Tongue (tissue), 2 donors: ENCODE data around the gene NAP1L4. TPM values are rescaled to one million over a fixed set of nuclear protein-coding genes. Genes with fewer than 3 reads are reported as not detected.

Experiments
- DNase-seq: peaks from one replicate; pipeline ENCODE4 v3.0.0-alpha.2; 2015
- total RNA-seq: library from RNA; depleted of rRNA; stranded (reverse); fragments of >200 nt; gene quantifications from one replicate; pipeline ENCODE4 v1.2.3, GENCODE V29; 2014

The NAP1L4 gene
- total RNA-seq, 1 donor from 2014 or later, result 193 TPM

DNA sequence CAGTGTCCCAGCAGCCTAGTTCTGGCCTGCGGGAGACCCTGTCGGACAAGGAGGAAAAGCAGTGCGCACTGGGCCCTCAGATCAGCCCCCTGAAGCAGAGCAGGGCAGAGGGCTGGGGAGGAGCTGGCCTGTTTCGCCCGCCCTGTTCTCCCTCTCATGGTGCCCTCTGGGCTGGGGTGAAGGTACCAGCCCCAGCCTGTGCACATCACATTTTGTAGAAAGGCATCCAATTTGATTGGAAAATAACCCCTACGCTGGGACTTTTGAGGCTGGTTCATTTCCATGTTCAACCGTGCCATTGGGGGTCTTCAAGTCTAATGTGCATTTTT is 832 bp upstream of the NAP1L4 start:
- DNase-seq, result no peak

DNA sequence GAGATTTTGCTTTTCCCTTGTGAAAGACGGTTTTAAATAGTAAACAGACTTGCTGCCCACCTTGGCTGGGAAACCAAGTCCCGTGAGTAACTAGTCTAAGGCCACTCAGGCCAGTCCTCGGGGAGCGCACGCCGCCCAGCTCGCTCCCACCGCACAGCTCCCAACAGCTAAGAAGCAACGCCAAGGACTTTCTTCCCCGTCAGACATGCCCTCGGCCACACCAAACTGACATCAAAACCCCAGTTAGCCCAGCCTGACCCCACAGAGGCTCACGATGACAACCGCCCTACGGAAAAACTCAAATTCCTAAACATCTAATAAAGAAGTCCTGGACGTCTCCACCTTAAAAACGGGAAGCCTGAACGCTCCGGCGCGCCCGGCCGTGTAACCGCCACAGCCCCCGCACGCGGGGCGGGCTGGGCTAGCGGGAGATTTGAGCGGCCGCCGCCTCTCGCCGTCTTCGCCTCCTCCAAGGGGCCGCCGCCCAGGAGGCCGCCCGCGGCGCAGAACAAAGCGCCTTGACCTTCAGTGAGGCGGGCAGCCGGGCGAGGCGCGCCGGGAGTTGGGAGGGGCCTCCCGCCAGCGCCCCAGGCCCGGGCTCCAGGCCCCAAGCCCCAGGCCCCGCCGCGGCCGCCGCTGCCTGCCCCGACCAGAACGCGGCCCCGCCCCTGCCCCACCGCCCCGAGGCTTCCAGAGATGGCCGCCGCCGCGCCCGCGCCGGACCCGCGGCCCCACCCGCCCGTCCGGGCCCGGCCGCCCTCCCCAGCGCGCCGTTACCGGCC is 486 bp downstream of the NAP1L4 start:
- DNase-seq, result no peak

DNA sequence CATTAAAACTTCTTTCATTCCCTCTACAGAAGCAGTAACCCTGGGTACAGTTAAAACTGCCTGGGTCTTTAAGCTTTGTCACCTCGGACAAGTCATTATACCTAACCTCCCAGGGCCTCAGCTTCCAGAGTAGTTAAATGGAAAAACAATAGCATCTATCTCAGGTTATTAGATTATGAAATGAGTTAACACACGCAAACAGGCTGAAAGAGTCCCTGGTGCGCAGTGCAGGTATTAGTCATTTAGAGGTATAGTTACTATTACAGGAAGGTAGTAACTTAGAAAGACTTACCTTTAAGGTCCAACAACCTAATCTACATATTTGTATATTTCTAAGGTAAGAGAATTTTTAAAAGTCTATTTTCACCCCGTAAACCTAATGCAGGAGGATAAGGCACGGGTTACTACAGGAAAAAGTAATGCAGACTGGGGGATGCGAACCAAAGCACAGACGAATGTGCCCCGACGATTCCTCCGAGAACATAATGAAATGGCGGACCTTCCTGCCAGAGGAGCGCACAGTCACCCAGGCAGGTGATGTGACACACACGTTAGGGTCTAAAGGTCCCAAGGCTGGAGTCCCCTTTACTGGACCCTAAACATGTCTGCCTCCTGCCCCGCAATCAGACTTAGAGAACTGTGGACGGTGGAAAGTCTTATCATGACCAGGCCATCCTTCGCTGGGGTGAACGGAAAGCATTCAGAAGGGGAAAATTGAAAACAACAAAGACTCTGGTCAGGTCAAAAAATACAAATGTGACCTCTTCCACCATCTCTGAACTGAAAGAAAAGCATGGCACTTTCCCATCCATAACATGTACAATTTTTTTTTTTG is 1.3 kb downstream of the NAP1L4 start:
- DNase-seq, result no peak

DNA sequence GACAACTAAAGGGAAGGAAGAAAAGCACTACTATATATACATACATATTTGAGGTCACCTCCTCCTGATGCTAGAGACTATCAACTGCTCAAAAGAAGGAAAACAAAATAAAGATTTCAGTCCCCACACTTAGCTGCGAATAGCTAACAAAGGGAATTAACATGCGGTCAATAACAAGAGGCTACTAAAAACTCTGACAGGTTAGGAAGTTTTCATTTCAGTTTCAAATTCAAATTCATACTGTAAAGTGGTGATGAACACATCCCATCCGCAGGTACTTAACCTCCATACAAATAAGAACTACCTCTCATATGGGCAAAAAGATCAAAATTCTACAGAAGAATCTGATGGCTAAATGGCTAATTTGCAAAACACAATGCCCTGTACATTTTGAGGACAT is 2.6 kb downstream of the NAP1L4 start:
- no peak for DNase-seq

DNA sequence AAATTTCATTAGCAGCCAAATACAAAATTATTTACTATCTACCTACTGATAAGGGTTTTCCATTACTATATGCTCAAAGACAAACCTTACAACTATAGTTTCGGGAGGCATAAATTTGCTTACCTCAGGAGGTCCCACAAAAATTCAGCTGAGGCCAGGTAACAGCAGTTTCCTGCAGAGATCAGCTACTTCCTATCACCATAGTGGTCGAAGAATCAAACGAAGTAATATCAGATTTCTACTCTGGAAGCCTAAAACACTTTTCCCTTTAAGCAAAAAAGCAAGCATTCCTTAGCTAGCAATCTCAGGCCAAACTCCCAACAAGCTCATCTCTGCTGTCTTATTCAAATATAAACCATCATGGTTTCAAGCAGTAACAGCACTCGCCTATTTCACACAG is 3.1 kb downstream of the NAP1L4 start:
- no peak for DNase-seq

DNA sequence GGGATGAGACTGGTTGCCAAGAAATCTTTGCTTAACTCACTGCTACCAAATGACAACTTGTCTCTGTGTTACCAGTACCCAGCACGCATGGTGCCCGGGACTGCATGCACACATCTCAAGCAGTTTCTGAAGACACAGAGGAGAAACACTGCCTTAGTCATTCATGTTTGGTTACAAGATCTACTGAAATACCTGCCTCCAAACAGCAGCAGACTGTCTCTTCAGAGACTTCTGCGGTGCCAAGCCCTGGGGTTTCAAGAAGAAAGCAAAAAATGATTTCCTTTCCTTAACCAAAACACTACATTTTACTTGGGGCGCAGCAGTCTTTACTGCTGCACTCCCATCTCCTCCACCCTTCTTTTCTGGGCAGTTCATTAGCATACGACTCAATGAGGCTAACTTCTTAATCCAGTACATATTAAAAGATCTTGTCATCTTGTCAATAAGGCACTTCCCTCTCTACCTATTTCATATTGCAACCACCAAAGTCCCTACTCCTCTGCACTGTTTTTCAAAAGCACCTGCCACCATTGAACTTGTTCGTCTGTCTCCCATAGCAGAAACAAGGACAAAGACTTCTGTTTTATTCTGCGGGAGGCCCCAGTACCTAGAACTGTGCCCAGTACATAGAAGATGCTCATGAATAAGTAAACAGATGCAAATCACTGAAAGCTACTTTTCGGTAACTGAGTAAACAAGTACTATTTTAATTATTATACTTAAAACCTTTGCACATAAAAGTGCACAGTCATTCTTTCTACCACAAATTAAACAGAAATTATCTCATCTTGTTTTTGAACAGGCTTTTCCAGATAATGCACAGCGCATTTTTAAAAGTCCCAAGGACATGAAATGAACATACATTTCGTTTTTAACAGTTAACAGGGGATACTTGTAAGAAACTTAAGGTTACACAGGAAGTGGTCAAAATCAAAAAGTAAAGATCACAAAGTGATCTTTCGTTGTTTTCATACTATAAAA is 4.0 kb downstream of the NAP1L4 start:
- DNase-seq, result no peak

DNA sequence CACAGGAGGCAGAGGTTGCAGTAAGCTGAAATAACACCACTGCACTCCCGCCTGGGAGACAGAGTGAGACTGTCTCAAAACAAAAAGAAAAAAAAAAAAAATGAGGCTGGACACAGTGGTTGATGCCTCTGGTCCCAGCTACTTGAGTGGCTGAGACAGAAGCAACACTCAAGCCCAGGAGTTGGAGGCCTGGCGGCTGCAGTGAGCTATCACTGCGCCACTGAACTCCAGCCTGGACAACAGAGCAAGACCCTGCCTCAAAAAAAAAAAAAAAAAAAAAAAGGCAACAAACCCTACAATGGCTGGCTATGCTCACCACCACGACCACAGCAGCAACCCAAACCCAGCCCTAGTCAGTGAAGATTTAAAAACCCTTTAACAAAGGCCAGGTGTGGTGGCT is 8.2 kb downstream of the NAP1L4 start:
- DNase-seq, result no peak

DNA sequence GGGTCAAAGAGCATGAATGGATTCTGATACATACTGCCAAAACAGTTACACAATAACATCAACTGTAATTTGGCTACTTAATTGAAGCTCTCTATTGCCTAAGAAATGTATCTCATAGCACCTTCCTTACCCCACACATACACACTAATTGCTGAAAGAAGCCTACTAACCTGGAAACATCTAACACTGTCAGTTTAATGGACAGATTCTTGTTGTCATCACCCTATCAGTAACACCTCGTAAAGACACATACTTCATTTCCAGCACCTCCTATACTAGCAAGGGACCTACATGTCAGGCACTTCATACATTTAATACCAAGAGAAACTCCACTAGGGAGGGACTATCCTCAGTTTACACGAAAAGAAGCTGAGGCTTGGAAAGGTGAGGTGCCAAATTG is 9.9 kb downstream of the NAP1L4 start:
- no peak for DNase-seq

DNA sequence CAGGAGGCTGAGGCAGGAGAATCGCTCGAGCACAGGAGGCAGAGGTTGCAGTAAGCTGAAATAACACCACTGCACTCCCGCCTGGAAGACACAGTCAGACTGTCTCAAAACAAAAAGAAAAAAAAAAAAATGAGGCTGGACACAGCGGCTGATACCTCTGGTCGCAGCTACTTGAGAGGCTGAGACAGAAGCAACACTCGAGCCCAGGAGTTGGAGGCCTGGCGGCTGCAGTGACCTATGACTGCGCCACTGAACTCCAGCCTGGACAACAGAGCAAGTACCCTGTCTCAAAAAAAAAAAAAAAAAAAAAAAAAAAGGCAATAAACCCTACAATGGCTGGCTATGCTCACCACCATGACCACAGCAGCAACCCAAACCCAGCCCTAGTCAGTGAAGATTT is 11.0 kb downstream of the NAP1L4 start:
- no peak for DNase-seq

DNA sequence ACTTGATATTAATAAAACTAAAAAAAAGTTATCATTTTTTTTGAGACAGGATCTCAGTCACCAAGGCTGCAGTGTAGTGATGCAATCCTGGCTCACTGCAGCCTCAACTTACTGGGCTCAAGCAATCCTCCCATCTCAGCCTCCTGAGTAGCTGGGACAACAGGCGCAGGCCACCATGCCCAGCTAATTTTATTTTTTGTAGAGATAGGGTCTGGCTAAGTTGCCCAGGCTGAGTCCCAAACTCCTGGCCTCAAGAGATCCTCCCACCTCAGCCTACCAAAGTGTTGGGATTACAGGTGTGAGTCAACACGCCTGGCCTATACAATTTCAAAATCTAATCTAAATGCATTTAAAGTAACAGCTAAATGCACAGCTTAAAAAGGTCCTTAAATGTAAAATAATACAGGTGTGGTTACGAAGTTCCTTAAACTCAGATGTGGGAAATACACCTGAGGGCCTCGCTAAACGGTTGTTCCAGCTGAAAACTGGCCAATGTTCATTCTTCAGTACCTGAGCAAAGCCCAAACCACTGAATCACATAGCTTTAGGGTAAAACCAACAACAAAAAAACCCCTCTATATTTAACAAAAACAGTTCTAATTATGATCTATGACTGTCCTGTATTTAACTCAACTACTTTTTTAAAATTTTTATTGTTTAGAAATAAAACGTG is 11.8 kb downstream of the NAP1L4 start:
- DNase-seq, result no peak

DNA sequence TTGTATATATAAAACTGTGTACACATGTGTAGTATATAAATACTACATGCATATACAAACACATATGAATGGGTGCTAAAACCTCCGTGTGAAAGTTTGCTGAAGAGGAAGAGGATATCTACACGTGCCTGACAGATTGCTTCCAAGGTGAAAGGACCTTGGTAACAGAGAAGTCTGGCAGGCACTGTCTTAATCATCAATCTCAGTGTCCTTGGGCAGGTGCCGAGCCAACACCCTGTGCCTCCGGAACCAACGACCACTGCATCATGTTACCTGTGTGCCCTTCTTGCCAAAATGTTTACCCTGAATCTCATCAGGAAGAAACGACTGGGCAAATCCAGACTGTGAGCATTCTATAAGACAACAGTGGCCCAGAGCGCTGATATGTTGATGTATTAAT is 15.0 kb downstream of the NAP1L4 start:
- no peak for DNase-seq

DNA sequence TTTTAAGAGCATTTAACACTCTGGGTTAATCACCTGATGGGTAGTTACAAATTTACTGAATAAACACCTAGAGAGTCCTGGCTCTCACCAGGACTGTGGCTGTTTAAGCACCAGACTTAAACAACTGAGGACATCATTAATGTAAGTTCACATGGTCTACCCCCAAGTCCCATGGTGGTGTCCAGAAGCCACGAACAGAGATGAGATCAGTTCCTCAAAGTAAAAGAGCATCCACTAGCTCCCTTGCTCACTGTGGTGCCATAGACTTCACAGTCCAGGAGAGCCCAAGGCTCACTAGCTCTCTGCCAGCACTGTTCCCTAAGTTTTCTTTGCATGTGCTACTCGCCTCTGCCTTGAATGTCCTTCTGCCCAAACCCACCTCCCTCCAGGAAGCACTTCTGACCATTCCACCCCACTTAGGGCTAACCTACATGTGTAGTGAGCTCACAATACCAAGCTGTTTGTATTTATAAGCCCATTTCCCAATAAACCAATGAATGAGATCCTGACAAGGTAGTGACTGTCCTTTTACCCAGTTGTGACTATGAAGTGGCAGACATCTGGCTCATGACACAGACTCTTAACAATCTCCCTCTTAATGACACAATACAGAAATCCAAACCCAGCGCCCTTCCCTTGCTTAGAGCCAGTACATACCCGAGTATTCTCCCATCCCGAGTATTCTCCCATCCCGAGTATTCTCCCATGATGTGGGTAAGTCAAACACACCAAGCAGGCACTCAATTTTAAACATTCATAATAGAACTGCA is 15.7 kb downstream of the NAP1L4 start:
- DNase-seq, result no peak

DNA sequence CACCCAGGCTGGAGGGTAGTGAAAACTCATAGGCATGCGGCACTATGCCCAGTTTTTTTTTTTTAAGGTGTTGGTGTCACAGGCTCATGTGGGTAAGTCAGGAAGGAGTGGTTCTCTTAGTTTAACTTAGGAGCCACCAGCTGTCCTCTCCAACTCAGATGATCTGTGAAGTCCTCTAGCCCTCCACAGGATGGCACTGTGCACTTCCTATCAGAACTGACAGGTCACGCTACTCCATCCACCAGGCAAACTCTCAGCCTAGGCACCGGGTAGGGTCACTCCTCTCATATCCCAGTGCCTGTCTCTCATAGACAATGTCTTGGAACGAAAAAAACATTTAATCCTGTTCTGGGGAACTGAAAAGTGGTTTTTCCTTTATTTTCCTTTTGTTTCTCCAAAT is 16.5 kb downstream of the NAP1L4 start:
- peak; percentile 33 for DNase-seq

DNA sequence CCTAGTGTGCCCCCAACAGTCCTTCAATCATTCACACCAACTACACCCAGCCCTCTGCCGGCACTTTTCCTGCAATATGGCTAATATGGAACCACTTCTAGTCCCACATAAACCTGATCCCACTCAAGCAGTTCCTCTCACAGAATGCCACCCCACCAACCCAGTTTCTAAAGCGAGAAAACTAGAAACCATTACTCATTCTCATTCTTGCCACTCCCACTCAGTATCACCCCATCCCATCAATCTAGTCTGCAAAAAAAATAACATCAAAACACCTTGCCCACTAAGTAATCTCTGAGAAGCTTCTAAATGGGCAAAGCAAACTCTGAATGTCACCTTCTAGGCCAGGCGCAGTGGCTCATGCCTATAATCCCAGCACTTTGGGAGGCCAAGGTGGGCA is 17.9 kb downstream of the NAP1L4 start:
- no peak for DNase-seq

DNA sequence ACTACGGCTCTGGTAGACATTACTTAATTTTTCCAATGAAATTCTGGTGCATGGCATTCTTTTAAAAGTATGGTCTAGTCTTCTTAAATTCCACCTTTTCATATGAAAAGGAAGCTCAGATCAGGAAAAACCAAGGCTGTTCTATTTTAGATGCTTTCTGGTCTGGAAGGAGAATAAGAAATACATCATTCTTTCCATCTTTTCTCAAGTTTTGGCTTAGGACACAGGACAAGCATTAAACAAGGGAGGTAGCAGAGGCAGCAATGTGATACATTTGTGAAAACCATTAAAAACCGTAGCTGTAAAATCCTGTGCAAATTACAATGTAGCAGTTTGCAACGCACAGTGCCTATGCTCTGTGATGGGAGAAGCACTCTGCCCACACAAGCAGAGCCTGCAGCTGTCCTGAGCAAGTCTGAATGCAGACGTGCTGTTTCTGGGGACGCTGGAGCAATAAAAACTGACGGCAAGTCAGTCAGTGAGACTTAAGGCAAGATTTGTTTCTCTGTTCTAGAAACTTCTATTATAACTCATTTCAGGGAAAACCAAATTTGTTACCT is 23.7 kb downstream of the NAP1L4 start:
- peak; percentile 12 for DNase-seq

DNA sequence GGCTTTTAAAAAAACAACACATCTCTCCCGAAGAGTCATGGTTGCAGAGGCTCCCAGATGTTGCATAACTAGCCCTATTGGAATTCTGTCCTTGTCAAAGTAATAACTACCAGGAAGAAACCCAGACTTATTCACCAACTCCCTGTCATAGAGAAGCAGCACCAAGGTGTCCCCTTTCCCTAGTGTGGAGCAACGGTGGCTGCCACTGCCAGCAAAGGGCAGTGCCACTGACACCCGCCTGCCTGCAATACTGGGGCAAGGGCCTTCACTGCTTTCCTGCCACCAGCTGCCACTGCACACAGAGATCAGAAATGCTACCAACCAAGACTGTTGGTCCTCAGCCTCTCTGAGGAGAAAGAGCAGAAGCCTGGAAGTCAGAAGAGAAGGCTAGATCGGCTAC is 27.3 kb downstream of the NAP1L4 start:
- DNase-seq, result no peak

DNA sequence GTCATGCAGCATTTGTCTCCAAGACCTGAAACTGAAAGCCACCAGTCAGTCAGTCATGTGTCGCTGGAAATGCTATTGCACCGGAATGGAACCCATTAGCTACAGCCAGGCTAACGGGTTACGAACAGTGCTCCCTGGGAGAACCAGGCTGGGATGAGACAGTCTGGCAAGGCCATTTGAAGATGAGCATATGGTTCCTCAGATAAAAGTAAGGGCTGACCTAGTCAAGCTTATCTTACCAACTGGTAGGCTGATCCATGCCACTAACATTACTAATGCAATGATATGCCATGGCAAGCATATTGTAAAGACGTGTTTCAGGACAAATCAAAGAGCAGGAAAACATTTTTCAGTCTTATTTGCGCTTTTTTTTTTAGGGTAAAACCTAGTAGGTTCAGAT is 28.4 kb downstream of the NAP1L4 start:
- no peak for DNase-seq

DNA sequence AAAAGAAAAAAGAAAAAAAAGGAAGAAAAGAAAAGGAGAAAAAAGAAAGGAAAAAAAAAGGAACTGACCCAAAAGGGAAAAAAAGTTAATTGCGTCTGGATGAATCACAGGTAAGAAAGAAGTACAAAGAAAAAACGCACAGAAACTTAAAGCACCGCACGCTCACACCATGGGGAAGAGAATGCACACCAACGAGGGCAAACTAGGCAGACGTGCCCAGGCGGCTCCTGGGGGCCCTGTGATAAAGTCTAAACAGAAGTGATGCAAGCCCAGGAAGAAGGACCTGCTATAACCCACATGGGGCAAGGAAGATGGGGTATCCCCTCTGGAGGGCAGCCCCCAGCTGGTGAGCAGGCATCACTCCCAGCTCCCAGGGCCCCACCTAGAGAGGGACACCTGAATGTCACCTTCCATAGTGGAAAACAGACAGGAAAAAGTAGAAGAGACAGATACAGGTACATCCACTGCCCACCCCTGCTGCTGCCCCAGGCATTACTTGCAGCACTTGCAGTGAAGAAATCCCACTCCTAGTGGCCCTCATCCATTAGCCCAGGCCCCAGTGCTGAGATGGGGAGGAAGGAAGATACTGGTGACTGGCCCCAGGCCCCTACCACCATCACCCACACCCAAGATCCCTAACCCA is 28.9 kb downstream of the NAP1L4 start:
- no peak for DNase-seq

DNA sequence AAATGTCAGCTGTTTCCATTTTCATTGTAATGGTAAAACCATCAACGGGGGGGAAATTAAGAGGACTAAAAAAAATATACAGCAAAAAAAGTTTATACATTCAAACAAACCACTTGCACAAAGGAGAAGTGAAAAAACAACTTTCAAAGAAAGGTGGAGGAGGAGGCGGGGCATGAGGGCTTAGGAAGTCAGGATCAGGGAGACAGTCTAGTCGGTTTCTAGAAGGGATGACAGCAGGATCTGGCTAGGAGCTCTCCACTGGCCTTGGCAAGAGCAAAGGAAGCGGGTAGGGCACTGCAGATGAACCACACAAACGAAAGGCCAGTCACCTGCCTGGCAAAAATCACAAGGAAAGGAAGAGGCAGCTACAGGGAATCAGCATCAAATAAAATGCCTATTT is 31.0 kb downstream of the NAP1L4 start:
- DNase-seq, result no peak

DNA sequence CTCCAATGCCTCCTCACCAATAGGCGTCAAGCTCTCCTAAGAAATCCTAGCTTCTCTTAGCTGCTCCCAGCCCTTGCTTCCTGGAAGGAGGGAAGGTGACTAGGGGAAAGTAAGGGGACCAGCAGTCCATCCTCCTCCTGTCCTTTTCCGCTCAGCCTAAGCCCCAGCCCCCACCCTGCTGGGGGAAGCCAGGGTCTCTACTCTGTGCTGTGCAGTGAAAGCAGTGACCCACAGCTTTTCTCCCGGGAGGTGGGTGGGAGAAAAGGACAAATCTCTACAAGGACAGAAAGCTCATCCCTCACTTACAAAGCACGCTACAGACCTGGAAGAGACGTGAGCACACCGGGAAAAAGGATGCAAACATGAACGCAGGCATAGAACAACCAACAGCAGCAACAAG is 32.0 kb downstream of the NAP1L4 start:
- DNase-seq, result no peak

DNA sequence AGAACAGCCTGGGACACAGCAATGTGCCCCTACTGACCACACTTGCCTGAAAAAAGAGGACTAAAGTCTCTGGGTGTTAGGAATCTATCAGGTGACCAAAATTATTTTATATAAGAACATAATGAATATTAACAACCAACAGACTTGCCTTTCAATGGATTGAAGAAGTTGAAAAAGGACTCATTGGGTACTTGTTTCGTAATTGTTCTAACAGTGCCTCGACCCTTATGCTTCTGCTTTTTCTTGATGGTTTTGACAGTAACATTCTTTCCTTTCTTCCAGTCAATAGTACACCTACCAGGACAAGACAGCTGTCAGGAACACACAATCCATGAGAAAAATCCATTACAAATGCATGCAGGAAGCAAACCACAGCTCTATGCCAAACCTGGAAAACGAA is 33.9 kb downstream of the NAP1L4 start:
- no peak for DNase-seq
